IMR-90 (cell line): ENCODE measurements around the gene UBN1. TPM values are rescaled to one million over a fixed set of nuclear protein-coding genes. Genes with fewer than 3 reads are reported as not detected.

Source experiments
- ATAC-seq: fragments of 200-7000 bp; cut with Tn5 transposase; 2 replicates; pipeline ENCODE4 v1.9.1; 2020; ENCODE audit warnings: low read depth, mild to moderate bottlenecking, moderate library complexity
- BruUV-seq: library from RNA; stranded (reverse); fragments of 400-500 nt; replicated peaks from 2 replicates; lab custom pipeline; 2021; lab: Mats Ljungman, UMichigan
- CTCF ChIA-PET: fragments of 300-600 bp; formaldehyde crosslinking; extraction: SDS; loops from one replicate; lab custom pipeline; 2021; ENCODE audit warnings: antibody characterized with exemption; lab: Yijun Ruan, JAX
- POLR2A ChIA-PET: fragments of 300-600 bp; sonication (Branson Sonifier 250); formaldehyde crosslinking; loops from one replicate; lab custom pipeline; 2022; ENCODE audit warnings: antibody characterized with exemption; ENCODE audit not compliant: unreplicated experiment; lab: Charles Lee
- DNase-seq: peaks from one replicate; pipeline ENCODE4 v3.0.0; 2013
- H2AFZ ChIP-seq: replicated peaks from 2 replicates; pipeline ENCODE3; 2013; ENCODE audit warnings: low read length, mild to moderate bottlenecking; ENCODE audit not compliant: poor library complexity
- H2AK5ac ChIP-seq: 2 replicates; pipeline ENCODE4 v1.6.1; 2013; ENCODE audit warnings: low read depth, low read length, inconsistent platforms
- H2AK9ac ChIP-seq: replicated peaks from 2 replicates; pipeline ENCODE3; 2013; ENCODE audit warnings: mild to moderate bottlenecking, low read depth, low read length, moderate library complexity; ENCODE audit not compliant: poor library complexity
- H2BK120ac ChIP-seq: 2 replicates; pipeline ENCODE4 v1.6.1; 2013; ENCODE audit warnings: low read depth, low read length, inconsistent platforms
- H2BK15ac ChIP-seq: 3 replicates; pipeline ENCODE4 v1.6.1; 2013; ENCODE audit warnings: low read depth, low read length, inconsistent platforms
- H2BK20ac ChIP-seq: 2 replicates; pipeline ENCODE4 v1.6.1; 2013; ENCODE audit warnings: low read depth, mild to moderate bottlenecking, inconsistent platforms, low read length, moderate library complexity
- H2BK5ac ChIP-seq: 2 replicates; pipeline ENCODE4 v1.6.1; 2013; ENCODE audit warnings: mild to moderate bottlenecking, low read depth, low read length, inconsistent platforms; ENCODE audit not compliant: poor library complexity, severe bottlenecking
- H3K14ac ChIP-seq: replicated peaks from 2 replicates; pipeline ENCODE4 v1.6.1; 2013; ENCODE audit warnings: low read depth, low read length, inconsistent platforms
- H3K18ac ChIP-seq: 2 replicates; pipeline ENCODE4 v1.6.1; 2013; ENCODE audit warnings: low read depth, low read length, control low read depth
- H3K23ac ChIP-seq: 2 replicates; pipeline ENCODE4 v1.6.1; 2013; ENCODE audit warnings: low read depth, low read length, inconsistent platforms
- H3K27ac ChIP-seq: 2 replicates; pipeline ENCODE4 v1.5.1; 2013; ENCODE audit warnings: mild to moderate bottlenecking, control low read depth, low read length; ENCODE audit not compliant: insufficient read depth
- H3K27me3 ChIP-seq: 2 replicates; pipeline ENCODE4 v1.6.1; 2013; ENCODE audit warnings: low read length; ENCODE audit not compliant: control insufficient read depth, insufficient read depth
- H3K36me3 ChIP-seq: 2 replicates; pipeline ENCODE4 v1.6.1; 2013; ENCODE audit warnings: low read length, mixed read lengths; ENCODE audit not compliant: control insufficient read depth, insufficient read depth
- H3K4ac ChIP-seq: 2 replicates; pipeline ENCODE4 v1.6.1; 2013; ENCODE audit warnings: low read depth, low read length, inconsistent platforms
- H3K4me1 ChIP-seq: 2 replicates; pipeline ENCODE4 v1.6.1; 2013; ENCODE audit warnings: low read length, mixed read lengths; ENCODE audit not compliant: control insufficient read depth, insufficient read depth
- H3K4me2 ChIP-seq: 2 replicates; pipeline ENCODE4 v1.6.1; 2013; ENCODE audit warnings: low read depth, mild to moderate bottlenecking, control low read depth, low read length, moderate library complexity
- H3K4me3 ChIP-seq: 2 replicates; pipeline ENCODE4 v1.5.1; 2013; ENCODE audit warnings: low read depth, mild to moderate bottlenecking, control low read depth, low read length, moderate library complexity; ENCODE audit not compliant: insufficient read depth
- H3K56ac ChIP-seq: 2 replicates; pipeline ENCODE4 v1.6.1; 2013; ENCODE audit warnings: low read length, inconsistent platforms; ENCODE audit not compliant: insufficient read depth; ENCODE audit errors: extremely low read depth
- H3K79me1 ChIP-seq, 2 experiments: 2 replicates each; pipeline ENCODE4 v1.6.1; 2013; ENCODE audit warnings: low read length in 2 of 2, inconsistent platforms in 1 of 2, low read depth in 1 of 2
- H3K9ac ChIP-seq: 2 replicates; pipeline ENCODE4 v1.6.1; 2013; ENCODE audit warnings: low read depth, low read length, control low read depth
- H3K9me1 ChIP-seq: 2 replicates; pipeline ENCODE4 v1.6.1; 2013; ENCODE audit warnings: low read length, inconsistent platforms; ENCODE audit not compliant: insufficient read depth
- H3K9me3 ChIP-seq: 2 replicates; pipeline ENCODE4 v1.6.1; 2013; ENCODE audit warnings: low read length; ENCODE audit not compliant: control insufficient read depth, insufficient read depth
- H4K20me1 ChIP-seq: 2 replicates; pipeline ENCODE4 v1.6.1; 2013; ENCODE audit warnings: low read length, inconsistent platforms; ENCODE audit not compliant: insufficient read depth
- H4K5ac ChIP-seq: 2 replicates; pipeline ENCODE4 v1.6.1; 2013; ENCODE audit warnings: mild to moderate bottlenecking, low read depth, low read length, control low read depth
- H4K8ac ChIP-seq, 2 experiments: 2 replicates each; pipeline ENCODE4 v1.6.1; 2013; ENCODE audit warnings: low read depth in 2 of 2, low read length in 2 of 2, control low read depth in 1 of 2, inconsistent platforms in 1 of 2
- H4K91ac ChIP-seq: 2 replicates; pipeline ENCODE4 v1.6.1; 2013; ENCODE audit warnings: low read depth, low read length, inconsistent platforms; ENCODE audit not compliant: insufficient read depth
- BHLHE40 ChIP-seq: fragments of 150-350 bp; IDR thresholded peaks from 2 replicates; pipeline ENCODE4 v1.6.1; 2016; ENCODE audit warnings: mild to moderate bottlenecking, low read depth, low read length
- CEBPB ChIP-seq: IDR thresholded peaks from 2 replicates; pipeline ENCODE4 v1.6.1; 2012; ENCODE audit warnings: low read depth, low read length, improper control_type of control experiment
- CHD1 ChIP-seq: IDR thresholded peaks from 2 replicates; pipeline ENCODE4 v1.6.1; 2012; ENCODE audit warnings: low read depth, low read length, improper control_type of control experiment
- CTCF ChIP-seq: conservative IDR thresholded peaks from 2 replicates; pipeline ENCODE4 v1.5.1; 2012; ENCODE audit warnings: mild to moderate bottlenecking, low read depth, low read length, improper control_type of control experiment
- ELK1 ChIP-seq: fragments of 150-350 bp; IDR thresholded peaks from 2 replicates; pipeline ENCODE4 v1.6.1; 2016; ENCODE audit warnings: low read depth, mild to moderate bottlenecking, low read length, moderate library complexity, borderline replicate concordance
- FOS ChIP-seq: fragments of 150-350 bp; IDR thresholded peaks from 2 replicates; pipeline ENCODE4 v1.6.1; 2016; ENCODE audit warnings: low read depth, low read length
- MAFK ChIP-seq: IDR thresholded peaks from 2 replicates; pipeline ENCODE4 v1.6.1; 2012; ENCODE audit warnings: low read depth, low read length, improper control_type of control experiment
- MAZ ChIP-seq: IDR thresholded peaks from 2 replicates; pipeline ENCODE4 v1.6.1; 2012; ENCODE audit warnings: low read depth, mild to moderate bottlenecking, low read length, improper control_type of control experiment, moderate library complexity, borderline replicate concordance
- MXI1 ChIP-seq: IDR thresholded peaks from 2 replicates; pipeline ENCODE4 v1.6.1; 2012; ENCODE audit warnings: low read depth, mild to moderate bottlenecking, low read length, moderate library complexity, borderline replicate concordance
- NFE2L2 ChIP-seq: fragments of 150-350 bp; IDR thresholded peaks from 2 replicates; pipeline ENCODE4 v1.6.1; 2016; ENCODE audit warnings: low read depth, mild to moderate bottlenecking, low read length
- POLR2A ChIP-seq: IDR thresholded peaks from 2 replicates; pipeline ENCODE4 v1.6.1; 2012; ENCODE audit warnings: mild to moderate bottlenecking, low read depth, low read length
- RCOR1 ChIP-seq: IDR thresholded peaks from 2 replicates; pipeline ENCODE4 v1.6.1; 2012; ENCODE audit warnings: mild to moderate bottlenecking, low read length, improper control_type of control experiment; ENCODE audit not compliant: insufficient replicate concordance
- RFX5 ChIP-seq: IDR thresholded peaks from 2 replicates; pipeline ENCODE4 v1.8.0; 2012; ENCODE audit warnings: low read depth, mild to moderate bottlenecking, low read length, moderate library complexity
- SMC3 ChIP-seq: fragments of 150-350 bp; IDR thresholded peaks from 2 replicates; pipeline ENCODE4 v1.6.1; 2016; ENCODE audit warnings: low read depth, mild to moderate bottlenecking, antibody characterized with exemption, low read length, moderate library complexity
- USF2 ChIP-seq: fragments of 150-350 bp; IDR thresholded peaks from 2 replicates; pipeline ENCODE4 v1.6.1; 2017; ENCODE audit warnings: mild to moderate bottlenecking, antibody characterized with exemption, low read length, low read depth
- WGBS, 2 experiments: methylation state at CpG; one replicate each; pipeline versions ENCODE4 v1.1.5 to v1.1.7; 2013; ENCODE audit warnings: missing lambda C conversion rate in 2 of 2; ENCODE audit not compliant: insufficient read length in 1 of 2; ENCODE audit errors: extremely low coverage in 2 of 2; 5-methylcytosine and 5-hydroxymethylcytosine counted together
- dilution Hi-C: fragments of 300-500 bp; cut with HindIII; formaldehyde crosslinking; loops from one replicate; pipeline ENCODE4 v1.14.3; 2018; ENCODE audit warnings: low sequenced_read_pairs; ENCODE audit not compliant: unreplicated experiment
- in situ Hi-C: fragments of 300-500 bp; cut with MboI; formaldehyde crosslinking; loops from 3 replicates; pipeline ENCODE4 v1.14.3; 2019; ENCODE audit warnings: low sequenced_read_pairs, inconsistent platforms, mixed read lengths
- intact Hi-C: fragments of 100-400 bp; cut with micrococcal nuclease; formaldehyde crosslinking; loops from 2 replicates; pipeline ENCODE4 v1.10.0; 2022
- polyA plus RNA-seq, 3 experiments: library from polyadenylated mRNA; depleted of rRNA; stranded (reverse); fragments of >200 nt; gene quantifications; 2 replicates each; pipeline ENCODE4 v1.2.3, GENCODE V29; 2012; ENCODE audit warnings: low replicate concordance in 1 of 3
- total RNA-seq: library from RNA; depleted of rRNA; stranded (reverse); fragments of >200 nt; gene quantifications from 2 replicates; pipeline ENCODE4 v1.2.3, GENCODE V29; 2012

UBN1 gene
- total and polyA plus RNA-seq, 2 of the 4 experiments (the other 2 are of a cell fraction) = 5.7 to 16.3 TPM

- no peak overlapping the region for H3K9ac ChIP-seq
- no peak overlapping the region for H2BK5ac ChIP-seq
- H3K27me3 ChIP-seq = no peaks in the 10 kb centered on the region
- H3K79me1 ChIP-seq = peaks cover 21 to 65% of the 10 kb centered on the region in 2 experiments
- no peak overlapping the region for H3K27ac ChIP-seq
- no TSS peak for BruUV-seq
- peaks cover 23% of the 10 kb centered on the region for H4K20me1 ChIP-seq
- H3K4me2 ChIP-seq = no peak overlapping the region
- H3K9me1 ChIP-seq = peaks cover 4% of the 10 kb centered on the region; the same call in 1 of the 2 replicates
- WGBS, 2 experiments = no CpG with 5 or more reads among the region's 5 CpGs
- no peak overlapping the region for H3K14ac ChIP-seq
- intact Hi-C loops = no loop called here
- H3K18ac ChIP-seq = no peak overlapping the region
- no peak overlapping the region for H2BK15ac ChIP-seq
- POLR2A ChIA-PET = no interaction called here
- CTCF ChIA-PET = no interaction called here
- no peak overlapping the region for H2BK20ac ChIP-seq
- H4K8ac ChIP-seq = no peak overlapping the region
- peaks cover 4% of the 10 kb centered on the region for H3K4me1 ChIP-seq
- H2AK9ac ChIP-seq = no peak overlapping the region
- no peak overlapping the region for H3K4ac ChIP-seq
- H3K4me3 ChIP-seq = no peak overlapping the region
- H2BK120ac ChIP-seq = no peak overlapping the region
- H3K36me3 ChIP-seq = peaks cover 42% of the 10 kb centered on the region
- TF ChIP-seq CEBPB (no peak), MAZ (no peak), SMC3 (no peak), FOS (no peak), RCOR1 (no peak), NFE2L2 (no peak), MXI1 (no peak), RFX5 (no peak), MAFK (no peak), CHD1 (no peak), ELK1 (no peak), USF2 (no peak), CTCF (no peak), BHLHE40 (no peak), POLR2A (no peak)
- no peaks in the 10 kb centered on the region for H3K9me3 ChIP-seq
- H4K91ac ChIP-seq = no peak overlapping the region
- no peak overlapping the region for H3K23ac ChIP-seq
- DNase-seq = no peak
- in situ Hi-C loops = no loop called here
- ATAC-seq = no peak
- no peak overlapping the region for H2AK5ac ChIP-seq
- no peak overlapping the region for H4K5ac ChIP-seq
- dilution Hi-C loops = no loop called here
- H3K56ac ChIP-seq = no peak overlapping the region
- H2AFZ ChIP-seq = no peak overlapping the region
These were observed 8.1 kb downstream of the UBN1 start for GRCh38 chr16:4855371-4855770.
